Mesendoderm (in vitro differentiated cells): Measurements from ENCODE around the gene TRPM2.

Source experiments
- DNase-seq: peaks from one replicate; pipeline ENCODE4 v3.0.0; 2013
- H2AK5ac ChIP-seq: 2 replicates; pipeline ENCODE4 v1.6.1; 2013; ENCODE audit warnings: low read length, inconsistent platforms
- H2BK120ac ChIP-seq: 2 replicates; pipeline ENCODE4 v1.6.1; 2013; ENCODE audit warnings: low read depth, mild to moderate bottlenecking, low read length, moderate library complexity, mixed read lengths
- H2BK15ac ChIP-seq: replicated peaks from 2 replicates; pipeline ENCODE4 v1.6.1; 2013; ENCODE audit warnings: low read depth, mild to moderate bottlenecking, moderate library complexity
- H2BK5ac ChIP-seq: 2 replicates; pipeline ENCODE4 v1.6.1; 2013; ENCODE audit warnings: low read length, inconsistent platforms
- H3K18ac ChIP-seq: 2 replicates; pipeline ENCODE4 v1.6.1; 2013; ENCODE audit warnings: mild to moderate bottlenecking, low read length, mixed read lengths
- H3K23ac ChIP-seq: one replicate; pipeline ENCODE4 v1.6.1; 2013; ENCODE audit warnings: low read length
- H3K27ac ChIP-seq: 2 replicates; pipeline ENCODE4 v1.5.1; 2013; ENCODE audit warnings: low read depth, mild to moderate bottlenecking, inconsistent platforms, low read length, moderate library complexity
- H3K27me3 ChIP-seq: 2 replicates; pipeline ENCODE4 v1.6.1; 2013; ENCODE audit warnings: low read length, control low read depth, mild to moderate bottlenecking, inconsistent platforms; ENCODE audit not compliant: insufficient read depth, poor library complexity
- H3K36me3 ChIP-seq: 2 replicates; pipeline ENCODE4 v1.6.1; 2013; ENCODE audit warnings: low read length, inconsistent platforms; ENCODE audit not compliant: control insufficient read depth, insufficient read depth
- H3K4ac ChIP-seq: one replicate; pipeline ENCODE4 v1.6.1; 2013; ENCODE audit warnings: low read depth, mild to moderate bottlenecking, low read length, moderate library complexity
- H3K4me1 ChIP-seq: 2 replicates; pipeline ENCODE4 v1.6.1; 2013; ENCODE audit warnings: low read depth, low read length, inconsistent platforms; ENCODE audit not compliant: control insufficient read depth
- H3K4me2 ChIP-seq: 2 replicates; pipeline ENCODE4 v1.6.1; 2013; ENCODE audit warnings: low read length
- H3K4me3 ChIP-seq: 2 replicates; pipeline ENCODE4 v1.5.1; 2013; ENCODE audit warnings: mild to moderate bottlenecking, low read length
- H3K56ac ChIP-seq: one replicate; pipeline ENCODE4 v1.6.1; 2013; ENCODE audit warnings: low read length
- H3K79me1 ChIP-seq: 2 replicates; pipeline ENCODE4 v1.6.1; 2013; ENCODE audit warnings: low read length, inconsistent platforms
- H3K79me2 ChIP-seq: 2 replicates; pipeline ENCODE4 v1.6.1; 2013; ENCODE audit warnings: mild to moderate bottlenecking, low read length; ENCODE audit not compliant: control insufficient read depth, insufficient read depth
- H3K9ac ChIP-seq: 2 replicates; pipeline ENCODE4 v1.6.1; 2013; ENCODE audit warnings: low read length, inconsistent platforms
- H4K5ac ChIP-seq: one replicate; pipeline ENCODE4 v1.6.1; 2013; ENCODE audit warnings: low read length
- H4K8ac ChIP-seq: one replicate; pipeline ENCODE4 v1.6.1; 2013; ENCODE audit warnings: low read depth, mild to moderate bottlenecking, control low read depth, low read length, moderate library complexity
- WGBS: extraction: QIAGEN DNeasy Blood & Tissue Kit; methylation state at CpG from one replicate; pipeline ENCODE4 v1.1.7; 2013; ENCODE audit warnings: low lambda C conversion rate, missing lambda C conversion rate; ENCODE audit not compliant: insufficient coverage; ENCODE audit errors: extremely low coverage; 5-methylcytosine and 5-hydroxymethylcytosine counted together

TRPM2 gene

DNA sequence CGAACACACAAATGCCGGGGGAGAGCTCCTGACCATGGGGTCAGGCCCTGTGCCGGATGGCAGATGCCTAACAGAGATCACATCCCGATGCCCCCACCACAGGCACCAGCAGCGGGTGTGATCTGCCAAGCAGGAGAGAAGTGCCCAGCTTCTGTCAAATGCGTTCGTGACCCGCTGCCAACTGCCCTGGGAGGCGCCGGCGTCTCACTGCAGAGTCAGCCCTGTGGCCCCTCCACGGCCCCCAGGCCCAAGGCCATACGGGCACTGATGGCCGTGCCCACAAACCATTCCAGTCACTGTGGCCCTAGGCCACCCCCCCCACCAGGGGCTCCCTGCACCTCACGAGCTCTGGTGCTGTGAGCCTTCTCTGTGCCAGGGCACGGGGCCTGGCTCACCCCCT lies 22.2 kb upstream of the TRPM2 start:
- no peak overlapping the region for H3K18ac ChIP-seq
- H3K4me2 ChIP-seq = no peak overlapping the region
- no peaks in the 10 kb centered on the region for H3K79me2 ChIP-seq
- H3K56ac ChIP-seq = no peak overlapping the region
- WGBS = no CpG with 5 or more reads among the region's 16 CpGs
- no peaks in the 10 kb centered on the region for H3K27me3 ChIP-seq
- H3K79me1 ChIP-seq = no peaks in the 10 kb centered on the region
- H3K36me3 ChIP-seq = peaks cover 2% of the 10 kb centered on the region
- no peak overlapping the region for H4K8ac ChIP-seq
- no peak overlapping the region for H3K9ac ChIP-seq
- no peak overlapping the region for H2AK5ac ChIP-seq
- DNase-seq = no peak
- no peak overlapping the region for H4K5ac ChIP-seq
- no peak overlapping the region for H2BK120ac ChIP-seq
- H3K27ac ChIP-seq = no peak overlapping the region
- no peak overlapping the region for H3K4me3 ChIP-seq
- no peak overlapping the region for H3K23ac ChIP-seq
- no peak overlapping the region for H2BK5ac ChIP-seq
- H3K4me1 ChIP-seq = no peaks in the 10 kb centered on the region
- H2BK15ac ChIP-seq = no peak overlapping the region
- no peak overlapping the region for H3K4ac ChIP-seq

DNA sequence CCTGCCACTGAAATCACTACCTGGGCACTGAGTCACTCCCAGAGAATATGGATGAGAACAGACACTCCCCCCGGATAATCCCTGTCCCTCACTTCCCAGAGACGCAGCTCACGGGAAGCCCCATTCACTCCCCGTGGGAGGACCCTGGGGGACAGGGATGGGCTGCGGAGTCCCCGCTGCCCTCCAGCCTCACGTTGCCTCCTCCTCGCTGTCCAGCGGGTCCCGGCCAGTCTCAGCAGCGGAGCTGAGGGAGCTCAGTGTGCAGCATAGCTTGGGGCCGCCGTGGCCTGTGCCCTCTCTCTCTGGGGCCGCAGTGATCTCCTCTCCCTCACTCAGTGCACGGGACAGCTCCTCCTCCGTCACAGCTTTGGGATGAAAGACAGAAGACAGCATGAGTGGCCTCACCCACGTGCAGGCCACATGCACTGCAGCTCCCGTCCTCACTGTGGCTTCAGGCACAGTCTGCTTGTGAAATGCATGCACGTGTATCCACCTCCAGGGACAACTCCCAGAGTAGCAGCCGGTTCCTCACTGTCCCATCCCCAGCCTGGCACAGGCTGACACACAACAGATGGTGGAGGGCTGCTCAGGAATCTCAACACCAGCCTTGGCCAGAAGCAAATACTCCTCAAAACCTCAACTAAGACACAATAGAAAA lies 21.6 kb upstream of the TRPM2 start:
- no peaks in the 10 kb centered on the region for H3K4me1 ChIP-seq
- peaks cover 2% of the 10 kb centered on the region for H3K36me3 ChIP-seq
- H4K5ac ChIP-seq = no peak overlapping the region
- H3K56ac ChIP-seq = no peak overlapping the region
- no peak overlapping the region for H2AK5ac ChIP-seq
- no peak for DNase-seq
- no peak overlapping the region for H2BK15ac ChIP-seq
- no peak overlapping the region for H3K23ac ChIP-seq
- no peaks in the 10 kb centered on the region for H3K79me2 ChIP-seq
- no peak overlapping the region for H3K27ac ChIP-seq
- H3K4me2 ChIP-seq = no peak overlapping the region
- H3K18ac ChIP-seq = no peak overlapping the region
- H3K4me3 ChIP-seq = no peak overlapping the region
- H3K79me1 ChIP-seq = no peaks in the 10 kb centered on the region
- H3K4ac ChIP-seq = no peak overlapping the region
- no peak overlapping the region for H2BK120ac ChIP-seq
- H3K27me3 ChIP-seq = no peaks in the 10 kb centered on the region
- H2BK5ac ChIP-seq = no peak overlapping the region
- H4K8ac ChIP-seq = no peak overlapping the region
- H3K9ac ChIP-seq = no peak overlapping the region
- no CpG with 5 or more reads among the region's 20 CpGs for WGBS

DNA sequence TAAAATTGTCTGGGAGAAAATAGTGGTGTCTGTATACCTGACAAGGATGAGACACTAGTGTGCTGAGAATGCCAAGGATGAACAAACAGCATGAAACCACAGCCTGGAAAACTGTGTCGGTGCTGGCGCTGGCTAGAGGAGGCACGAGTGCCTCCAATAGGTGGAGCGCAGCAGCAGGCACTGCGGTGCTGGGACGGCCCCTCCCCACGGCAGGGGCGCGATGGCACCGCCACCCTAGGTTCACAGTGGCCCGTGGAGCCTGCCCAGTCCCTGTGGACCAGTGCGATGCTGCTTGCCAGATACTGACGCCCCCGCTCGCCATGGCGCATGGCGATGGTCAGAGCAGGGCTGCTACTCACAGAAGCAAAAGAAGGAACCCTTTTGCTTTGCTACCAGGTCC lies 21.0 kb upstream of the TRPM2 start:
- peaks cover 2% of the 10 kb centered on the region for H3K36me3 ChIP-seq
- no peak overlapping the region for H3K56ac ChIP-seq
- no peaks in the 10 kb centered on the region for H3K4me1 ChIP-seq
- no peak overlapping the region for H4K5ac ChIP-seq
- no peak for DNase-seq
- H2BK5ac ChIP-seq = no peak overlapping the region
- no peak overlapping the region for H3K27ac ChIP-seq
- H3K79me1 ChIP-seq = no peaks in the 10 kb centered on the region
- H3K18ac ChIP-seq = no peak overlapping the region
- no peak overlapping the region for H3K9ac ChIP-seq
- no peak overlapping the region for H2AK5ac ChIP-seq
- no peak overlapping the region for H2BK15ac ChIP-seq
- H4K8ac ChIP-seq = no peak overlapping the region
- H2BK120ac ChIP-seq = no peak overlapping the region
- no peak overlapping the region for H3K4me2 ChIP-seq
- WGBS = no CpG with 5 or more reads among the region's 17 CpGs
- H3K27me3 ChIP-seq = no peaks in the 10 kb centered on the region
- H3K4me3 ChIP-seq = no peak overlapping the region
- H3K23ac ChIP-seq = no peak overlapping the region
- no peaks in the 10 kb centered on the region for H3K79me2 ChIP-seq
- H3K4ac ChIP-seq = no peak overlapping the region

DNA sequence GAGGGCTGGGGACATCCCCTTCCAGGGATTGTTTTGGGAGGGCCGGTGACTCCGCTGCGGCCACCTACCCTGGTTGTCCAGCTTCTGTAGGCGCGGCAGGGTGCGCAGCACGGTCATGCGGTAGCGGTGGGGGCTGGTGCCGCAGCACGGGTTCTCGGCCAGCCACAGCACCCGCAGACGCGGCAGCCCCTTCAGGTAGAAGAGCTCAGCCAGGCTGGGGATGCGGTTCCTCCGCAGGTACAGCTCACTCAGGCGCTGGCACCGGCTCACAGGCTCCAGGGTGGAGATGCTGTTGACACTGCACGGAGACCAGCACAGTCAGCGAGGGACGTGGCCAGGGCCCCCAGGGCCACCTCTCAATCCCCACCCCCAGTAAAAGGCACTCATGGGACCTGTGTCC lies 20.5 kb upstream of the TRPM2 start:
- peak overlapping the region; percentile 15 for H3K56ac ChIP-seq
- no peaks in the 10 kb centered on the region for H3K36me3 ChIP-seq
- no peak overlapping the region for H3K27ac ChIP-seq
- no peak overlapping the region for H3K4me2 ChIP-seq
- no peak overlapping the region for H3K18ac ChIP-seq
- H4K8ac ChIP-seq = no peak overlapping the region
- WGBS = no CpG with 5 or more reads among the region's 22 CpGs
- H3K4me3 ChIP-seq = no peak overlapping the region
- DNase-seq = no peak
- H2AK5ac ChIP-seq = no peak overlapping the region
- no peak overlapping the region for H4K5ac ChIP-seq
- H2BK15ac ChIP-seq = no peak overlapping the region
- H3K4me1 ChIP-seq = peaks cover 3% of the 10 kb centered on the region
- no peak overlapping the region for H3K9ac ChIP-seq
- no peaks in the 10 kb centered on the region for H3K27me3 ChIP-seq
- H3K79me2 ChIP-seq = no peaks in the 10 kb centered on the region
- H3K23ac ChIP-seq = no peak overlapping the region
- H2BK5ac ChIP-seq = no peak overlapping the region
- H3K4ac ChIP-seq = no peak overlapping the region
- H3K79me1 ChIP-seq = no peaks in the 10 kb centered on the region
- H2BK120ac ChIP-seq = no peak overlapping the region

DNA sequence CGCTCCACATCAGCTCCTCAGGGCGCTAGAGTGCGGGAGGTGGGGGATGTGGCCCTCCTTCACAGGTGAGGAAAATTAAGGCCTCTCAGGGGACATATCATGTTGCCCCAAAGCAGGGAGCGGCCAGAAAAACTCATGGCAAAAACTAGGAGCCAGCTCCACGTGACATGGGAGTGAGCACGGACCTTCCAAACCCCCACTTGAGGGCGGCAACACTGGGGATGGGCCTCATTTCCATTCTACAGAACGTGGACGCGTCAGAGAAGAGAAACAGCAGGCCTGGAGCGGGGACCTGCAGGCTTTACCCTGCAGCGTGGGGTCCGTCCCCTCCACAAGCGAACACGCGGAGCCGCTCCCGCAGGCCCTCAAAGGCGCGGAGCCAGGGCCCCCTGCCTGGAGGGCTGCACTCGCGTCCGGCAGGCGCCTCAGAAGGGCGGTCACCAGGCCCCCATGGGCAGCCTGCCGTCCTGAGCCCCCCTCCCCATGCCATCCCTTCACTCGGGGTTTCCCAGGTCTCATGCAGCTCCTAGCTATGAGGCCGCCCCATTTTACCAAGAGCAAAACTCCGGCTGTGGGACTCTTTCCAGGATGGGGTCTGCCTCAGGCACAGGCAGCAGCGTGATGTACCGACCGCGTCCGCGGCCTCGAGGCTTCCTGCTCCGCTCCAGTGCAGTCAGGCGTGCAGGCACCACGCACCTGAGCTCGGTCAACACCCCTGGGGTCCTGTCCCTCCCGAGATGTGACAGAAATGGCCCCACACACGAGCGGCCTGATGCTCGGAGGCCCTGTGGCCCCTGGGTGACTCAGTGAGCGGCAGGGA lies 19.7 kb upstream of the TRPM2 start:
- no CpG with 5 or more reads among the region's 45 CpGs for WGBS
- H3K27me3 ChIP-seq = no peaks in the 10 kb centered on the region

More for the DNA sequence above, 19.7 kb upstream of the TRPM2 start:
- H3K4me2 ChIP-seq = no peak overlapping the region
- H3K4ac ChIP-seq = no peak overlapping the region
- peak overlapping the region; percentile 15 for H3K56ac ChIP-seq
- H3K23ac ChIP-seq = no peak overlapping the region
- DNase-seq = no peak
- no peak overlapping the region for H3K4me3 ChIP-seq
- H3K36me3 ChIP-seq = no peaks in the 10 kb centered on the region
- H2BK15ac ChIP-seq = no peak overlapping the region
- H3K79me1 ChIP-seq = no peaks in the 10 kb centered on the region
- no peak overlapping the region for H3K27ac ChIP-seq
- H4K5ac ChIP-seq = no peak overlapping the region
- no peak overlapping the region for H4K8ac ChIP-seq
- H3K79me2 ChIP-seq = no peaks in the 10 kb centered on the region
- H2BK5ac ChIP-seq = no peak overlapping the region
- no peak overlapping the region for H2BK120ac ChIP-seq
- H3K4me1 ChIP-seq = peaks cover 5% of the 10 kb centered on the region
- no peak overlapping the region for H2AK5ac ChIP-seq
- H3K18ac ChIP-seq = no peak overlapping the region
- no peak overlapping the region for H3K9ac ChIP-seq
